ENCODE results near the gene PBOV1. TPM values are rescaled to one million over a fixed set of nuclear protein-coding genes. Genes with fewer than 3 reads are reported as not detected.

PBOV1 gene
- total RNA-seq, 1 donor: not detected

DNA sequence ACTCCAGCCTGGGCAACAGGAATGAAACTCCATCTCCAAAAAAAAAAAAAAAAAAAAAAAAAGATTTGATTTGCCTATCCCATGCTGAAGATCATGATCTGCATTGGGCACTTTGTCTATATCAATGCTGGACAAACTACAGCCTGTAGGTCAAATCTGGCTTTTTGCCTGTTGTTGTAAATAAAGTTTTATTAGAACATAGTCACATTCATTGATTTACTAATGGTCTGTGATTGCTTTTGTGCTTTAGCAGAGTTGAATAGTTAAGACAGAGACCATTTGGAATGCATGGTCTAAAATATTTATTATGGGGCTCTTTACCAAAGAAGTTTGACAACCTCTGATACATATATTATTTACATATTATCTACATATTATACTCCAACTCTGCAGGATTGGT, 14.0 kb downstream of the PBOV1 start:
- no peak overlapping the region for H3K4me3 ChIP-seq (ENCODE audit: insufficient read depth, low read length)
- H3K27ac ChIP-seq (ENCODE audit: low read depth, low read length): no peak overlapping the region
- H2AFZ ChIP-seq (ENCODE audit: low read length): no peak overlapping the region
- TF ChIP-seq, protein P1, sequence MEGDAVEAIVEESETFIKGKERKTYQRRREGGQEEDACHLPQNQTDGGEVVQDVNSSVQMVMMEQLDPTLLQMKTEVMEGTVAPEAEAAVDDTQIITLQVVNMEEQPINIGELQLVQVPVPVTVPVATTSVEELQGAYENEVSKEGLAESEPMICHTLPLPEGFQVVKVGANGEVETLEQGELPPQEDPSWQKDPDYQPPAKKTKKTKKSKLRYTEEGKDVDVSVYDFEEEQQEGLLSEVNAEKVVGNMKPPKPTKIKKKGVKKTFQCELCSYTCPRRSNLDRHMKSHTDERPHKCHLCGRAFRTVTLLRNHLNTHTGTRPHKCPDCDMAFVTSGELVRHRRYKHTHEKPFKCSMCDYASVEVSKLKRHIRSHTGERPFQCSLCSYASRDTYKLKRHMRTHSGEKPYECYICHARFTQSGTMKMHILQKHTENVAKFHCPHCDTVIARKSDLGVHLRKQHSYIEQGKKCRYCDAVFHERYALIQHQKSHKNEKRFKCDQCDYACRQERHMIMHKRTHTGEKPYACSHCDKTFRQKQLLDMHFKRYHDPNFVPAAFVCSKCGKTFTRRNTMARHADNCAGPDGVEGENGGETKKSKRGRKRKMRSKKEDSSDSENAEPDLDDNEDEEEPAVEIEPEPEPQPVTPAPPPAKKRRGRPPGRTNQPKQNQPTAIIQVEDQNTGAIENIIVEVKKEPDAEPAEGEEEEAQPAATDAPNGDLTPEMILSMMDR (IDR thresholded peaks at IDR 0.05; ENCODE audit: extremely low read depth, low read depth, low read length): no peak
- no peak for DNase-seq (ENCODE audit: insufficient read length, low spot score, missing footprints)
- H3K4me2 ChIP-seq (ENCODE audit: insufficient read depth, low read length): no peak overlapping the region
- H3K4me1 ChIP-seq (ENCODE audit: insufficient read depth, low read length): no peaks in the 10 kb centered on the region
- peaks cover 2% of the 10 kb centered on the region for H3K27me3 ChIP-seq (ENCODE audit: insufficient read depth, low read length)
- H3K79me2 ChIP-seq (ENCODE audit: insufficient read depth, low read length): no peaks in the 10 kb centered on the region
- H3K36me3 ChIP-seq (ENCODE audit: insufficient read depth, low read length): no peaks in the 10 kb centered on the region
- H4K20me1 ChIP-seq (ENCODE audit: insufficient read depth, low read length): no peaks in the 10 kb centered on the region
- no peaks in the 10 kb centered on the region for H3K9me3 ChIP-seq (ENCODE audit: low read depth, low read length)

DNA sequence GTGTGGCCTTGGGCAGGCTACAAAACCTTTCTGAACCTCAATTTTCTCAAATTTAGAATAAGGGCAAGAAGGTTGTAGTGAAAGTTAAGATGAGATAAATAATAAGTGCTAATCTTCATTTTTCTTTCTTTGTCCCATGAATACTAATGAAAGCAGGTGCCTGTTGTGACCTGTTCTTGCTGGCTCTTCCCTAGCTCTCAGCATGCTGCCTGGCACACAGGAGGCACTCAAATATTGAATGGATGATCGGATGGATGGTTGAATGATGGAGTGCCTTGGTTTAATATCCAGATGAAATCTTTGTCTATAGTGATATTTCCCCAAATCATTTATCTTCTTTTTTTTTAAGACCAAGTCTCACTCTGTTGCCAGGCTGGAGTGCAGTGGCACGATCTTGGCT, 15.0 kb downstream of the PBOV1 start:
- Histone ChIP-seq H3K4me1 (ENCODE audit: insufficient read depth, low read length) (no peaks in the 10 kb centered on the region), H2AFZ (ENCODE audit: low read length) (no peak overlapping the region), H3K9me3 (ENCODE audit: low read depth, low read length) (no peaks in the 10 kb centered on the region), H4K20me1 (ENCODE audit: insufficient read depth, low read length) (no peaks in the 10 kb centered on the region), H3K27me3 (ENCODE audit: insufficient read depth, low read length) (peaks cover 2% of the 10 kb centered on the region), H3K27ac (ENCODE audit: low read depth, low read length) (no peak overlapping the region), H3K79me2 (ENCODE audit: insufficient read depth, low read length) (no peaks in the 10 kb centered on the region), H3K4me2 (ENCODE audit: insufficient read depth, low read length) (no peak overlapping the region), H3K4me3 (ENCODE audit: insufficient read depth, low read length) (no peak overlapping the region), H3K36me3 (ENCODE audit: insufficient read depth, low read length) (no peaks in the 10 kb centered on the region)
- no peak for DNase-seq (ENCODE audit: insufficient read length, low spot score, missing footprints)
- TF ChIP-seq, protein P1 (IDR thresholded peaks at IDR 0.05; ENCODE audit: extremely low read depth, low read depth, low read length): no peak

DNA sequence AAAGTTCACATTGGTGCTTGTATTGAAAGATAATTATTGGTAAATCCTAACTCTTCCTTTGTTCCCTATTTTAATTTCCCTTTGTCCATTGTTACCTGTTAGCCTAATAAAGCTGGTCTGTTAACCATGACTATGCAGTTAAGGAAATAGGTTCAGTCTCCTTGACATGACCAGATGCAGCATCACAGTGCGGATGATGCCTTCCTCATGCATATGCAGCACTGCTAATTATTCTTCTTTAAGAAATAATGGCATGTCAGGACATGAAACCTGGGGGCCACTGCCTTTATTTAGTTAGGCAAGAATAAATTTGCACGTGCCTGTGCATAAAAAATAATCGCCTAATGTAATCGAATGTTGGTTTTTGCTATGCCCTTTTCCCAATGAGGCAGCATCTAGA, 16.5 kb downstream of the PBOV1 start:
- H4K20me1 ChIP-seq (ENCODE audit: insufficient read depth, low read length): no peaks in the 10 kb centered on the region
- no peak overlapping the region for H2AFZ ChIP-seq (ENCODE audit: low read length)
- no peak for DNase-seq (ENCODE audit: insufficient read length, low spot score, missing footprints)
- H3K27ac ChIP-seq (ENCODE audit: low read depth, low read length): no peak overlapping the region
- H3K27me3 ChIP-seq (ENCODE audit: insufficient read depth, low read length): no peaks in the 10 kb centered on the region
- H3K9me3 ChIP-seq (ENCODE audit: low read depth, low read length): no peaks in the 10 kb centered on the region
- TF ChIP-seq, protein P1 (IDR thresholded peaks at IDR 0.05; ENCODE audit: extremely low read depth, low read depth, low read length): no peak
- no peak overlapping the region for H3K4me2 ChIP-seq (ENCODE audit: insufficient read depth, low read length)
- H3K79me2 ChIP-seq (ENCODE audit: insufficient read depth, low read length): no peaks in the 10 kb centered on the region
- H3K4me1 ChIP-seq (ENCODE audit: insufficient read depth, low read length): no peaks in the 10 kb centered on the region
- no peak overlapping the region for H3K4me3 ChIP-seq (ENCODE audit: insufficient read depth, low read length)
- H3K36me3 ChIP-seq (ENCODE audit: insufficient read depth, low read length): no peaks in the 10 kb centered on the region

DNA sequence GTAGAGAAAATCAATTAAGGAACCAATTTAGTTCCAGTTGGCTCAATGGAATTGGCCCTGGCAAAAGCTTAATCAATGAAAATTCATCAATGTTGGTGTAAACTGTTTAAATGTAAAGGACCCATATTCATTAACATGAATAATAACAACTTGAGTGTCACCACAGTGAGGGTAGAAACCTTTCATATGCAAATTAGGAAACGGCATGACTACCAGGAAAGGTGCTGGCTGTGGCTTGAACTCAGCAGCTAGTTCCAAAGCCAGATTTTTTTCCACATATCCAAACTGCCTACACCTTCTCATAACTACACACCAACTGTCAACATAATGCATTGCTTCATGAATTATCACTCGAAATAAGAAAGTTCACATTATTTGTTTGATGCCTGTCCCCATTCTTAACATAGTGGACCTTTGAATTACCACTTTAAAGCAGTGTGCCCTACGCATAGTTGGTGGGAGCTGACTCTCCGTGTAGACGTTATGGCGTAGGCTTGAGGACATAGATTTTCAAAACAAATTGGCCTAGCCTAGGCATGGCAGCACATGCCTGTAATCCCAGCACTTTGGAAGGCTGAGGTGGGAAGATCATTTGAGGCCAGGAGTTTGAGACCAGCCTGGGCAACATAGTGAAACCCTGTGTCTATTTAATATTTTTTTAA, 19.7 kb downstream of the PBOV1 start:
- TF ChIP-seq, protein P1 (IDR thresholded peaks at IDR 0.05; ENCODE audit: extremely low read depth, low read depth, low read length): no peak
- no peak overlapping the region for H3K27ac ChIP-seq (ENCODE audit: low read depth, low read length)
- H3K36me3 ChIP-seq (ENCODE audit: insufficient read depth, low read length): no peaks in the 10 kb centered on the region
- H3K4me3 ChIP-seq (ENCODE audit: insufficient read depth, low read length): no peak overlapping the region
- no peaks in the 10 kb centered on the region for H3K27me3 ChIP-seq (ENCODE audit: insufficient read depth, low read length)
- H3K4me1 ChIP-seq (ENCODE audit: insufficient read depth, low read length): no peaks in the 10 kb centered on the region
- no peaks in the 10 kb centered on the region for H4K20me1 ChIP-seq (ENCODE audit: insufficient read depth, low read length)
- no peak overlapping the region for H3K4me2 ChIP-seq (ENCODE audit: insufficient read depth, low read length)
- no peak overlapping the region for H2AFZ ChIP-seq (ENCODE audit: low read length)
- no peaks in the 10 kb centered on the region for H3K79me2 ChIP-seq (ENCODE audit: insufficient read depth, low read length)
- DNase-seq (ENCODE audit: insufficient read length, low spot score, missing footprints): no peak
- H3K9me3 ChIP-seq (ENCODE audit: low read depth, low read length): no peaks in the 10 kb centered on the region
